Tibial nerve (tissue), 3 donors: ENCODE data around the gene INPP4B.

Source experiments
- CTCF ChIP-seq, 5 experiments: fragments of 200-600 bp in 3 of 5; fragments of 450-650 bp in 2 of 5; sonication (generic) in 3 of 5; IDR thresholded peaks; one replicate each; pipeline ENCODE4 v1.5.1; 2016 to 2019; ENCODE audit warnings: antibody characterized with exemption in 5 of 5, mild to moderate bottlenecking in 3 of 5, moderate library complexity in 2 of 5
- POLR2A ChIP-seq, 2 donors: fragments of 450-650 bp; IDR thresholded peaks; one replicate each; pipeline ENCODE4 v1.6.1; 2017; ENCODE audit warnings: antibody characterized with exemption in 2 of 2, mild to moderate bottlenecking in 2 of 2, moderate library complexity in 2 of 2

DNA sequence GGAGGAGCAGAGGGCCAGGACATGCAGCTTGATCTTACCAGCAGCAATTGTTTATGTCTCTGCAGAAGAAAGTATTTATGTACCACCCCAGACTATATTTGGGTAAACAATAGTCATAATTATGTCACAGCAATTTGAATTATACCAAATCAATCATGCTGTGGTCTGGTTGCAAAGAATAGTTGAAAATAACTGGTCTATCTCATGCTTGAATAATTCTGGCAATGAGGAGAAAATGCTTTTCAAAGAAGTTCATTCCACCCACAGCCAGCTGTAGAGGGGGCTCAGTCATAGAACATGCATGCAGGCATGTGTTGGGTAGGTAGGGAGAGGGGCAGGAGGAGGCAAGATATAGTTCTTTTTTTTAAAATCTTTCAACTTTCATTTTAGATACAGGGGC is 810.5 kb downstream of the INPP4B start:
- TF ChIP-seq CTCF (IDR thresholded peaks at IDR 0.05): no peak
- no peak for TF ChIP-seq POLR2A (IDR thresholded peaks at IDR 0.05)
